ENCODE measurements around the gene IQSEC2. TPM values are rescaled to one million over a fixed set of nuclear protein-coding genes. Genes with fewer than 3 reads are reported as not detected.

The IQSEC2 gene
- polyA plus RNA-seq, 1 donor from 2014 or later: not detected

DNA sequence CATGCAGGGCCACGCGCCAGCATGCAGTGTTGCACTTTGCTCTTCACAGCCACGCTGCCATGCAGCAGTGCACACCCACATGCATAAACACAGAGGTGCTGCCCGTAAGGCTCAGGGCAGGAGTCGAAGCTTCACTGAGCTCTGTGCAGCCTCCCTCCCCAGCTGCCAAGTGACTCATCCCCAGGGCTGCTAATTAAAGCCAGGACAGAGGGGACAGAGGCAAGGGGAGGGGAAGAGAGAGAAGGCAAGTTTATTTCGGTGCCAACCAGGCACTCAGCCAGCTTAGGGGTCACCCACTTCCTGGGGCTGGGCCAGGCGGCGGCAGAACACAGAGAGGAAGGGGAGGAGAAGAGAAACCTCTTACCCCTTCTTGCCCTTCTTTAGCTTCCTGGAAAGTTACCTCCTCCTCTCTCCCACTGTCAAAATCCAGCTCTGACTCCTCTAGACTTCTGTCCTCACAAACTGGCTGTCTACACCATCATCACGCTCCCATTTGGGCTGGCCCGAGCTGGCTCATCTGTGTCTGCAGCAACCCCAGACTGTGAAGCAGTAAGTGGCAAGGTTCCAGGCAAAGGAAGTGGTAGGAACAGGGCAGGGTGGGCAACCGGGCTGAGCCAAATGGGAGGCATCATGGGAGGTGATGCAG lies 6.2 kb upstream of the IQSEC2 start:
- Mint-ChIP-seq H3K36me3 (no peaks in the 10 kb centered on the region), H3K27me3 (peaks cover 9% of the 10 kb centered on the region), H3K4me1 (peaks cover 0 to 12% (median 9%) of the 10 kb centered on the region in 3 donors), H3K9me3 (no peaks in the 10 kb centered on the region), H3K4me3 (peak overlapping the region in 3 of 4 donors; percentile 51 to 92 (median 86)), H3K27ac (peak overlapping the region in 1 of 3 donors; percentile 72)

DNA sequence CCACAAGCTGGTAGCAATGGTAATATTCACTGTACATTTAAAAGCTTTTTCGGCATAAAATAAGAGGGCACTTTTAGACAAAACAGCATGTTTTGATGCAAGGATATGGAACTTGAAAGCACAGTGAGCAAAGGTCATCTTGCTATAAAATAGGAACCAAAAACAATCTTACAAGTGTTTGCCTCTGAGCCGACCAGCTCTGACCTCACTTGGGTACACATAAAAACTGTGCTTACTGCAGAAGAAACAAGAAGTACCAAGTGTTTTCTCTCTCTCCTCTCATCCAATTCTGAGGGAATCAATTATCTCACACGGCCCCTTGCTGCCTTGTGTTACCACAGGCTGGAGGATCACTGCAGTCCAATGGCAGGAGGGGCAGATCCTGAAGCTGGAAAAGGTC lies 4.8 kb upstream of the IQSEC2 start:
- H3K4me3 Mint-ChIP-seq: no peak overlapping the region
- no peak overlapping the region for H3K27ac Mint-ChIP-seq
- H3K9me3 Mint-ChIP-seq: no peaks in the 10 kb centered on the region
- H3K36me3 Mint-ChIP-seq: no peaks in the 10 kb centered on the region
- H3K4me1 Mint-ChIP-seq: peaks cover 4 to 12% (median 9%) of the 10 kb centered on the region in 3 donors
- H3K27me3 Mint-ChIP-seq: peaks cover 16% of the 10 kb centered on the region

DNA sequence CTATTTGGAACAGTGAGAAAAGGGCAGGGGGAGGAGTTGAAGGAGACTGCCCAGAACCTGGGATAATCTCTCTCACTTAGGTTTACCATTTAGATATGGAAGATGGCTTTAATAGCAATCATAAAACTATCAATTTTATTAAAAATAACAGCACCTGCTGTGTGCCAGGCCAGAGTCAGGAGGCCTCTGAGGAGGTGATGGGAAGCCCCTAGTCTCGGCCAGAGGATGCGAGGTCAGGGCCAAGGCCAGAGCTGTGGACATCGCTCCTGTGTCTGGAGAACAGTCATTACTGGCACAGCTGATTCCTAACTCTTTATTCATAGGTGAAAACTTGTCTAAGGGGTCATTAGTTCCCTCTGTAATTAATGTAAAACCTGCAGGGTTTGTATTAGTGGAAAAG lies 4.2 kb upstream of the IQSEC2 start:
- H3K36me3 Mint-ChIP-seq: no peaks in the 10 kb centered on the region
- H3K27ac Mint-ChIP-seq: no peak overlapping the region
- no peaks in the 10 kb centered on the region for H3K9me3 Mint-ChIP-seq
- H3K4me3 Mint-ChIP-seq: no peak overlapping the region
- peaks cover 16% of the 10 kb centered on the region for H3K27me3 Mint-ChIP-seq
- peaks cover 4 to 12% (median 9%) of the 10 kb centered on the region in 3 donors for H3K4me1 Mint-ChIP-seq

GRCh38 chrX:53284684-53285447 lies 3.5 kb upstream of the IQSEC2 start:
- Mint-ChIP-seq H3K9me3 (no peaks in the 10 kb centered on the region), H3K27me3 (peaks cover 21% of the 10 kb centered on the region), H3K36me3 (no peaks in the 10 kb centered on the region), H3K4me1 (peaks cover 4 to 15% (median 13%) of the 10 kb centered on the region in 3 donors), H3K27ac (peak overlapping the region in 1 of 3 donors; percentile 80), H3K4me3 (peak overlapping the region in 1 of 4 donors; percentile 35)

GRCh38 chrX:53283567-53283966 lies 2.2 kb upstream of the IQSEC2 start:
- Mint-ChIP-seq H3K27me3 (peaks cover 23% of the 10 kb centered on the region), H3K27ac (no peak overlapping the region), H3K9me3 (peaks cover 0 to 1% (median 0%) of the 10 kb centered on the region in 3 donors), H3K4me1 (peaks cover 4 to 16% (median 15%) of the 10 kb centered on the region in 3 donors), H3K4me3 (no peak overlapping the region), H3K36me3 (no peaks in the 10 kb centered on the region)

- no peak overlapping the region for H3K27ac Mint-ChIP-seq
- no peaks in the 10 kb centered on the region for H3K36me3 Mint-ChIP-seq
- peaks cover 4 to 14% (median 12%) of the 10 kb centered on the region in 3 donors for H3K4me1 Mint-ChIP-seq
- H3K4me3 Mint-ChIP-seq: no peak overlapping the region
- H3K27me3 Mint-ChIP-seq: peaks cover 23% of the 10 kb centered on the region
- H3K9me3 Mint-ChIP-seq: peaks cover 0 to 1% (median 0%) of the 10 kb centered on the region in 3 donors
Measured at GRCh38 chrX:53283099-53283498, 1.7 kb upstream of the IQSEC2 start.

DNA sequence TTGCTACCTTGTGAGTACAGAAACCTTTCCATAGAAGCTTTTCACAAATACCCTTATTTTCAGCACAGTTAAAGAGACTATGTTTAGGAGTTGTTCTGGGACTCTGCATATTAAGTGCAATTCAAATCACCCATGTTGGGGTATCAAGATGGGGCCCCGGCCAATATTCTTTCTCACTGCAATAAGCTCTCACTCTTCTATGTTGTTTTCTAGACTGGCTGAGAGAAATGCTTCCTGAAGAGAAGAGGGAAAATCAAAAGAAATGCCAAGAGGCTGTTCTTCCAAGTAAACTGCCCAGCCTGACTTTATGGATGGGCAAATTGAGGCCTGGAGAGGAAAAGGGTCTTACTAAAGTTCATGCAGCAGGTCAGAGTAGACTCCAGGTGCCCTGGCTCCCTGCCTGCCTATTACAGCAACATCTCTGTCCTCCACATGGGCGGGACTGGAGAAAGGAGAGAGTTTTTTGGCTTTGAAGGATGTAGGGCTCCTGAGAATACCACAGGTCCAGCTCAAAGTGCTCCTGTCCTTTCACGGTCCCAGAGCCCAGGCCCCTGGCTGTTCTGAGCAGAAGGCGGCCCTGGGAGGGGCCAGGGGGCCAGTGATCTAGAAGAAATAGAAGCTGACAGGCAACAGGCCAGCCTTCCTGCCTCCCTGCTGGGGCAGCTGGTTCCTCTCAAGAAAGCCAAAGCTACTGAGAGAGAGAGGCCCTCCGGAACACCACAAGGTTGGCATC lies 745 bp upstream of the IQSEC2 start:
- Mint-ChIP-seq H3K27me3 (peaks cover 23% of the 10 kb centered on the region), H3K4me3 (no peak overlapping the region), H3K27ac (peak overlapping the region in 1 of 3 donors; percentile 72), H3K36me3 (no peaks in the 10 kb centered on the region), H3K4me1 (peaks cover 4 to 7% (median 6%) of the 10 kb centered on the region in 3 donors), H3K9me3 (peaks cover 0 to 1% (median 0%) of the 10 kb centered on the region in 3 donors)

- Mint-ChIP-seq H3K9me3 (peaks cover 0 to 1% (median 0%) of the 10 kb centered on the region in 3 donors), H3K4me1 (peaks cover 4 to 6% (median 6%) of the 10 kb centered on the region in 3 donors), H3K36me3 (no peaks in the 10 kb centered on the region), H3K27me3 (peaks cover 23% of the 10 kb centered on the region), H3K27ac (no peak overlapping the region), H3K4me3 (peak overlapping the region in 3 of 4 donors; percentile 65 to 80 (median 65))
Measured at GRCh38 chrX:53280331-53281320, 758 bp downstream of the IQSEC2 start.

- Mint-ChIP-seq H3K4me1 (peaks cover 4 to 6% (median 4%) of the 10 kb centered on the region in 3 donors), H3K9me3 (peaks cover 0 to 1% (median 0%) of the 10 kb centered on the region in 3 donors), H3K36me3 (no peaks in the 10 kb centered on the region), H3K27ac (no peak overlapping the region), H3K27me3 (peaks cover 22% of the 10 kb centered on the region), H3K4me3 (peak overlapping the region in 3 of 4 donors; percentile 65 to 80 (median 65))
Measured at GRCh38 chrX:53279296-53280237, 1.8 kb downstream of the IQSEC2 start.

DNA sequence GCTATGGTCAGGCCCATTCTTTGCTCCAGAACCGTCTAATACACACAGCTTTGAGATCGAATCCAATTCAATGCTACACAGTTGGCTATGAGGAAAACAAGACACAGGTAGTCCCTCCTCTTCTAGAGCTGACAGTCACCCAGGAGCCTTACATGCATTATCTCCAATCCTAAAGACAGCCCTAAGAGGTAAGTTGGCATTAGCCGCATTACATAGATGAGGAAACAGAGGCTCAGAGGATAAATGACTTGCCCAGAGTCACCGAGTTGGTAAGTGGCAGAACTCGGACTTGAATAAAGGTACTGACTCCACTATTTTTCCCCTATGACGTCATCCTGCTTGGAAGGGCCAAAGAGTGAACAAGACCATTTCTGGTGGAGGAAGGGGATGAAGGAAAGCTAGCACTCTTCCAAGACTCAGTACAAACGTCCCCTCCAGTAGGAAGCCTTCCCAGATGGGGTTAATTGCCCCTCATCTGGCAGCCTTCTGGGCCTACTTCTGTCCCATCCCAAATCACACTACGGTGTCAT lies 8.5 kb downstream of the IQSEC2 start:
- Mint-ChIP-seq H3K27me3 (no peaks in the 10 kb centered on the region), H3K4me1 (no peaks in the 10 kb centered on the region), H3K36me3 (no peaks in the 10 kb centered on the region), H3K9me3 (no peaks in the 10 kb centered on the region), H3K4me3 (no peak overlapping the region), H3K27ac (no peak overlapping the region)

- Mint-ChIP-seq H3K4me1 (no peaks in the 10 kb centered on the region), H3K4me3 (no peak overlapping the region), H3K9me3 (peaks cover 0 to 2% (median 0%) of the 10 kb centered on the region in 3 donors), H3K27me3 (peaks cover 7% of the 10 kb centered on the region), H3K36me3 (no peaks in the 10 kb centered on the region), H3K27ac (no peak overlapping the region)
Measured at GRCh38 chrX:53269536-53270107, 11.8 kb downstream of the IQSEC2 start.

GRCh38 chrX:53268173-53268572 lies 13.2 kb downstream of the IQSEC2 start:
- Mint-ChIP-seq H3K27me3 (peaks cover 10% of the 10 kb centered on the region), H3K4me3 (no peak overlapping the region), H3K4me1 (peaks cover 0 to 2% (median 0%) of the 10 kb centered on the region in 3 donors), H3K36me3 (no peaks in the 10 kb centered on the region), H3K9me3 (peaks cover 0 to 2% (median 0%) of the 10 kb centered on the region in 3 donors), H3K27ac (no peak overlapping the region)

DNA sequence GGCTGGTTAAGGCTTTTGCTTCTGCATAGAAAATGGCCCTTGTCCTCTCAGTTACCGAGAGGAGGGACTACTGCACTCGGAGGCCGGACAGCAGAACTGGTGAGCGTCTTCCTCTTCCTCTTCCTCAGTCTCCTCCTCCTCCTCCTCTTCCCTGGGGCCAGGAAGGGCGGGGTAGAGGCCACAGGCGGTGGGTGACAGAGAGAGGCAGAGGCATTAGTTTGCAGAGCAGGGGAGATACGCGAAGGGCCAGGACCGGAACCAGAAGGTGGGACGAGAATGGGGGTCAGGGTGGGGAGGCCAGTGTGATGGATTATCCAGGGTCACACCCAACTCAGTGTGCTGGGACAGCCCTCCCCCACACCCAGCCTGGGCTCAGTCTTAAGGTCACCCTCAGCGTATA lies 14.5 kb downstream of the IQSEC2 start:
- Mint-ChIP-seq H3K27me3 (peaks cover 13% of the 10 kb centered on the region), H3K36me3 (no peaks in the 10 kb centered on the region), H3K4me1 (peaks cover 0 to 2% (median 0%) of the 10 kb centered on the region in 3 donors), H3K4me3 (no peak overlapping the region), H3K27ac (no peak overlapping the region), H3K9me3 (peaks cover 0 to 2% (median 0%) of the 10 kb centered on the region in 3 donors)
